ENCODE results near the gene MLF1.

MLF1 gene

GRCh38 chr3:158562674-158563073 is 8.3 kb upstream of the MLF1 start:
- Histone ChIP-seq H3K4me3 (ENCODE audit: insufficient read depth, low read length, poor library complexity, severe bottlenecking) (no peak overlapping the region), H2AFZ (ENCODE audit: low read depth, low read length, severe bottlenecking) (no peak overlapping the region), H4K20me1 (ENCODE audit: low read depth, low read length) (no peaks in the 10 kb centered on the region), H3K27ac (ENCODE audit: low read depth, low read length) (no peak overlapping the region), H3K79me2 (ENCODE audit: insufficient read depth, low read length) (no peaks in the 10 kb centered on the region), H3K27me3 (ENCODE audit: low read length) (no peaks in the 10 kb centered on the region), H3K36me3 (ENCODE audit: low read length) (no peaks in the 10 kb centered on the region), H3K4me2 (ENCODE audit: low read depth, low read length, poor library complexity, severe bottlenecking) (no peak overlapping the region), H3K9ac (ENCODE audit: low read length) (no peak overlapping the region), H3K9me2 (replicated peaks; ENCODE audit: insufficient read depth, low read length) (no peaks in the 10 kb centered on the region), H3K9me3 (ENCODE audit: insufficient read depth, low read length) (no peaks in the 10 kb centered on the region), H3F3A (ENCODE audit: insufficient read depth) (no peaks in the 10 kb centered on the region)
- TF ChIP-seq, protein P1, sequence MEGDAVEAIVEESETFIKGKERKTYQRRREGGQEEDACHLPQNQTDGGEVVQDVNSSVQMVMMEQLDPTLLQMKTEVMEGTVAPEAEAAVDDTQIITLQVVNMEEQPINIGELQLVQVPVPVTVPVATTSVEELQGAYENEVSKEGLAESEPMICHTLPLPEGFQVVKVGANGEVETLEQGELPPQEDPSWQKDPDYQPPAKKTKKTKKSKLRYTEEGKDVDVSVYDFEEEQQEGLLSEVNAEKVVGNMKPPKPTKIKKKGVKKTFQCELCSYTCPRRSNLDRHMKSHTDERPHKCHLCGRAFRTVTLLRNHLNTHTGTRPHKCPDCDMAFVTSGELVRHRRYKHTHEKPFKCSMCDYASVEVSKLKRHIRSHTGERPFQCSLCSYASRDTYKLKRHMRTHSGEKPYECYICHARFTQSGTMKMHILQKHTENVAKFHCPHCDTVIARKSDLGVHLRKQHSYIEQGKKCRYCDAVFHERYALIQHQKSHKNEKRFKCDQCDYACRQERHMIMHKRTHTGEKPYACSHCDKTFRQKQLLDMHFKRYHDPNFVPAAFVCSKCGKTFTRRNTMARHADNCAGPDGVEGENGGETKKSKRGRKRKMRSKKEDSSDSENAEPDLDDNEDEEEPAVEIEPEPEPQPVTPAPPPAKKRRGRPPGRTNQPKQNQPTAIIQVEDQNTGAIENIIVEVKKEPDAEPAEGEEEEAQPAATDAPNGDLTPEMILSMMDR (IDR thresholded peaks at IDR 0.05; ENCODE audit: insufficient read depth, low read length, poor library complexity, severe bottlenecking), result no peak
- TF ChIP-seq EZH2phosphoT487 (conservative IDR thresholded peaks at IDR 0.05; ENCODE audit: low read length), result no peak

GRCh38 chr3:158563076-158563475 is 7.9 kb upstream of the MLF1 start:
- no peak overlapping the region for H3K4me3 ChIP-seq (ENCODE audit: insufficient read depth, low read length, poor library complexity, severe bottlenecking)

DNA sequence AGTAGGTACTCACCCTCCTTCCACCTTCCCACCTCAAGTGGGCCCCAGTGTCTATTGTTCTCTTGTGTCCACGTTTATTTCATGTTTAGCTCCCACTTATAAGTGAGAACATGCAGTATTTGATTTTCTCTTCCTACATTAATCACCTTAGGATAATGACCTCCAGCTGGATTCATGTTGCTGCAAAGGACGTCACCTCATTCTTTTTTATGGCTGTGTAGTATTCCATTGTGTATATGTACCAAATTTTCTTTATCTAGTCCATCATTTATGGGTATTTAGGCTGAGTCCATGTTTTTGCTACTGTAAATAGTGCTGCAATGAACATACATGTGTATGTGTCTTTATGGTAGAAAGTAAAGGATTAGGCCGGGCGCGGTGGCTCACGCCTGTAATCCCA is 5.9 kb upstream of the MLF1 start:
- no peak overlapping the region for H3K4me2 ChIP-seq (ENCODE audit: low read depth, low read length, poor library complexity, severe bottlenecking)
- no peak for TF ChIP-seq EZH2phosphoT487 (conservative IDR thresholded peaks at IDR 0.05; ENCODE audit: low read length)
- TF ChIP-seq, protein P1 (IDR thresholded peaks at IDR 0.05; ENCODE audit: insufficient read depth, low read length, poor library complexity, severe bottlenecking), result no peak
- H3K36me3 ChIP-seq (ENCODE audit: low read length), result no peaks in the 10 kb centered on the region
- no peak overlapping the region for H2AFZ ChIP-seq (ENCODE audit: low read depth, low read length, severe bottlenecking)
- no peak overlapping the region for H3K9ac ChIP-seq (ENCODE audit: low read length)
- no peak overlapping the region for H3K4me3 ChIP-seq (ENCODE audit: insufficient read depth, low read length, poor library complexity, severe bottlenecking)
- no peak overlapping the region for H3K27ac ChIP-seq (ENCODE audit: low read depth, low read length)
- H3K27me3 ChIP-seq (ENCODE audit: low read length), result no peaks in the 10 kb centered on the region
- no peaks in the 10 kb centered on the region for H3F3A ChIP-seq (ENCODE audit: insufficient read depth)
- no peaks in the 10 kb centered on the region for H3K9me3 ChIP-seq (ENCODE audit: insufficient read depth, low read length)
- H3K9me2 ChIP-seq (replicated peaks; ENCODE audit: insufficient read depth, low read length), result no peaks in the 10 kb centered on the region
- H3K79me2 ChIP-seq (ENCODE audit: insufficient read depth, low read length), result no peaks in the 10 kb centered on the region
- no peaks in the 10 kb centered on the region for H4K20me1 ChIP-seq (ENCODE audit: low read depth, low read length)

More at GRCh38 chr3:158563076-158563475, 7.9 kb upstream of the MLF1 start:
- Histone ChIP-seq H3K9ac (ENCODE audit: low read length) (no peak overlapping the region), H4K20me1 (ENCODE audit: low read depth, low read length) (no peaks in the 10 kb centered on the region), H3K79me2 (ENCODE audit: insufficient read depth, low read length) (no peaks in the 10 kb centered on the region), H3K4me2 (ENCODE audit: low read depth, low read length, poor library complexity, severe bottlenecking) (no peak overlapping the region), H3K36me3 (ENCODE audit: low read length) (no peaks in the 10 kb centered on the region), H3K9me3 (ENCODE audit: insufficient read depth, low read length) (no peaks in the 10 kb centered on the region), H3K27me3 (ENCODE audit: low read length) (no peaks in the 10 kb centered on the region), H2AFZ (ENCODE audit: low read depth, low read length, severe bottlenecking) (no peak overlapping the region), H3K27ac (ENCODE audit: low read depth, low read length) (no peak overlapping the region), H3K9me2 (replicated peaks; ENCODE audit: insufficient read depth, low read length) (no peaks in the 10 kb centered on the region), H3F3A (ENCODE audit: insufficient read depth) (no peaks in the 10 kb centered on the region)
- no peak for TF ChIP-seq EZH2phosphoT487 (conservative IDR thresholded peaks at IDR 0.05; ENCODE audit: low read length)
- TF ChIP-seq, protein P1 (IDR thresholded peaks at IDR 0.05; ENCODE audit: insufficient read depth, low read length, poor library complexity, severe bottlenecking), result no peak
